AG10803 (cell line): ENCODE measurements around the gene CDH23.

Experiments used
- DNase-seq: peaks from one replicate; pipeline ENCODE4 v3.0.0; 2010; ENCODE audit warnings: low read depth
- H3K4me3 ChIP-seq: 2 replicates; pipeline ENCODE4 v1.5.1; 2011; ENCODE audit warnings: mild to moderate bottlenecking, low read length, control low read depth
- TF ChIP-seq, protein P1 (sequence below): conservative IDR thresholded peaks from 2 replicates; pipeline ENCODE4 v1.5.1; 2011; ENCODE audit warnings: mild to moderate bottlenecking, low read length, control low read depth, inconsistent platforms

The CDH23 gene

DNA sequence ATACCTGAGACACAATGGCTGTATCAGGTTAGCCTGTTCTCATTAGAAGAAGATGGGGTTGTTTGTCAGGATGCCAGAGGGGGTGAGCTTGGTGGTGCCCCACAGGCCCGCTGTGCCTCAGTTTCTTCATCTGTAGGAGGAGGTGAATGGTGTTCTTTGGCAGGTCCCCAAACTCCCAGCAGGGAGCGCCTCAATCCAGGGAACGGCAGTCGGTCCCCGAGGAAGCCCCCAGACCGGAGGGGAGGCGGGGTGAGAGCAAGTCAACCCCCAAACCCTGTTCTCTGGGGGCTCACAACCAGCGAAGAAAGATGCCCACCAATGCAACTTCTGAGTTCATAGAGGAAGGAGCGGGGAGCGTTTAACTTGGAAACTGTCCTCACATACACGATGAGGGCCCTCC, 306.9 kb downstream of the CDH23 start:
- TF ChIP-seq, protein P1, sequence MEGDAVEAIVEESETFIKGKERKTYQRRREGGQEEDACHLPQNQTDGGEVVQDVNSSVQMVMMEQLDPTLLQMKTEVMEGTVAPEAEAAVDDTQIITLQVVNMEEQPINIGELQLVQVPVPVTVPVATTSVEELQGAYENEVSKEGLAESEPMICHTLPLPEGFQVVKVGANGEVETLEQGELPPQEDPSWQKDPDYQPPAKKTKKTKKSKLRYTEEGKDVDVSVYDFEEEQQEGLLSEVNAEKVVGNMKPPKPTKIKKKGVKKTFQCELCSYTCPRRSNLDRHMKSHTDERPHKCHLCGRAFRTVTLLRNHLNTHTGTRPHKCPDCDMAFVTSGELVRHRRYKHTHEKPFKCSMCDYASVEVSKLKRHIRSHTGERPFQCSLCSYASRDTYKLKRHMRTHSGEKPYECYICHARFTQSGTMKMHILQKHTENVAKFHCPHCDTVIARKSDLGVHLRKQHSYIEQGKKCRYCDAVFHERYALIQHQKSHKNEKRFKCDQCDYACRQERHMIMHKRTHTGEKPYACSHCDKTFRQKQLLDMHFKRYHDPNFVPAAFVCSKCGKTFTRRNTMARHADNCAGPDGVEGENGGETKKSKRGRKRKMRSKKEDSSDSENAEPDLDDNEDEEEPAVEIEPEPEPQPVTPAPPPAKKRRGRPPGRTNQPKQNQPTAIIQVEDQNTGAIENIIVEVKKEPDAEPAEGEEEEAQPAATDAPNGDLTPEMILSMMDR = no peak
- no peak overlapping the region for H3K4me3 ChIP-seq
- DNase-seq = no peak

GRCh38 chr10:71704816-71705215, 308.1 kb downstream of the CDH23 start:
- H3K4me3 ChIP-seq = no peak overlapping the region
- TF ChIP-seq, protein P1 = no peak
- no peak for DNase-seq

DNA sequence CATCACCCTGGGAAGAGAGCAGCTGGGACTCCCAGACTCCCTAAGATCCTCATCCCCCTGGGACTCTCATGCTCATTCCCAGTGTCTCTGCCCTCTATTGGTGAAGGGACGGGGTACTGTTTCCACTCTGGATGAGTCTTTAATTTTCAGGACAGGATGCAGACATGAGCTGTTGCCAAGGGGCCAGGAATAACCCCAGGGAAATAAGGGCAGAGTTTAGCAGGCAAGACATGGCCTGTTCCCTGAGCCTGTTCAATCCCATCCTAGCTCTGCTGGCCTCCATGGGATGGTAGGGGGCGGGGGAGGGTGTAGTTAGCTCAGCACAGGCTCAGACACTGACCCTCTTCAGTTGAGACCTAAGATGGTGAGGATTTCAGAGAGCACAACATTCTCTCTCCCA, 308.9 kb downstream of the CDH23 start:
- TF ChIP-seq, protein P1 = no peak
- no peak for DNase-seq
- no peak overlapping the region for H3K4me3 ChIP-seq

GRCh38 chr10:71706216-71707121, 309.7 kb downstream of the CDH23 start:
- DNase-seq = no peak
- TF ChIP-seq, protein P1 = no peak

DNA sequence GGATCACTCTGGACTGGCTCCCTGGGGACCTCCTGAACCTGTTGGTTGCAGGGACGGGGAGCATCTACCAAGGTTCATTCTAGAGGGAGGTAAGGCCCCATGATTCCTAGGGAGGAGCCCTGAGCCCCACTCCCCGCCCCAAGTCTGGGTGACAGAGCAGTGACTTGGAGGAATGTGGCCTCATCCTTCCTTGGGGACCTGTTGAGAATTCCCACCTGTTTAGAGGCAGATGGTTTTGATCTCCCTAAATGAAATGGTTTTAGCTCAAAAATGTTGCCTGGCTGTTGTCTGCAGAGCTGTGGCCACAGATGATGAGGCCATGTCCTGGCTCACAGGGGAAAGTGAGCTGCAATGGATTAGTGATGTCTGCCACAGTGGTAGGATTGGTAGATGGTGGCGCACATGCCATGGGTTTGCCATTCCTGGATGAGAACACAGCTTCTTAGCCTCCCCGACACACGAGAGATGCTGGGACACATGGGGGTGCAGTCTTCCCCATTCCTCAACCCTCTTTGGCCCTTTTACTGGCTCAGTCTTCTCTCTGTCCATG, 310.6 kb downstream of the CDH23 start:
- DNase-seq = no peak

More at GRCh38 chr10:71706216-71707121, 309.7 kb downstream of the CDH23 start:
- no peak overlapping the region for H3K4me3 ChIP-seq

GRCh38 chr10:71708301-71708703, 311.6 kb downstream of the CDH23 start:
- H3K4me3 ChIP-seq = no peak overlapping the region
- TF ChIP-seq, protein P1 = peak; percentile 73
- DNase-seq = no peak

More for the DNA sequence above, 310.6 kb downstream of the CDH23 start:
- TF ChIP-seq, protein P1 = no peak
- H3K4me3 ChIP-seq = no peak overlapping the region
